ENCODE data around the gene ASXL2.

ASXL2 gene

DNA sequence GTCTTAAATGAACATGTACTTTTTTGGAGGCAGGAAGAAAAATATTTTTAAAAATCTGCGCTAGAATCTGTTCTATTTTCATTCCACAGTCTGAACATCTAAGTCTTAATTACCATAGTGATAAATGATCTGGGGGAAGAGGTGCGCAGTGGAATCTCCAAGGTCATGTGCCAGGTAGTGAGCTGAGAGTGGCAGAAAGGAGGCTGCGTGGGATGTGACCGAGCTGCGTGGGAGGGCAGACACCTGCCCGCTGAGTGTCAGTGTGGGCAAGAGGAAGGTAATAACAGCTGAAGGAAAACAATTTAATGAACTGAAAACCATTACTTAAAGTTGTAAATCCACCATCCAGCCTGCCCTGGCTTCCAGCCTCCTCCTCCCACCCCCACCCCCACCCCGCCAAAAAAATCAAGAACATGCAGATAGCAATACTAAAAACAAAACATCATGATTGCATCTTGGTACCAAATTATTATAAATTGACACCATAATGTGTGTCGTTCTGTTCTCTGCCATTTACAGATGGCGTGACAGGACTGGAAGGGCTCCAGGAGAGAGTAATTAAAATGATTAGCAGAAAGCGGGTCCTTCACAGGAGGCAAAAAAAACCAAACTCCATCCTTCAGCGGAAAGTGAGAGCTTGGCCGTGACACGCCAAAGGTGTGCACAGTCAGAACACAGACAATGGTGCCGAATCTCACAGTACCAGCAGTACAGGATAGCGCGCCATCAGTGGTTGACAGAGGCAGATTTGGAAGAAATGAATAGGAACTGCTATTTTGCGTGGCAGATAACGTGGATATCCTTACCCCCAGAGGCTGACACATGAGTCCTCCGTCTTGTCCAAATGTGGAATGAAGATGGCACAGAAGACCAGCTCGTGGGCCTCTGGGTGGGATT is 193.5 kb downstream of the ASXL2 start:
- no peak for DNase-seq
